KOPT-K1 (cell line): ENCODE measurements around the gene ABCC4.
A peak's percentile ranks its signal among the peaks of the same experiment; 100 is the strongest.

ENCODE experiments used
- H3K27ac ChIP-seq: fragments of 200-600 bp; sonication (generic); 2 replicates; pipeline ENCODE4 v1.5.1; 2016; ENCODE audit warnings: antibody characterized with exemption, mild to moderate bottlenecking, low read depth, low read length; ENCODE audit not compliant: poor library complexity, severe bottlenecking
- H3K36me3 ChIP-seq: fragments of 200-600 bp; sonication (generic); 2 replicates; pipeline ENCODE4 v1.5.1; 2017; ENCODE audit warnings: antibody characterized with exemption, mild to moderate bottlenecking, low read length, moderate library complexity; ENCODE audit not compliant: insufficient read depth
- H3K9me3 ChIP-seq: fragments of 200-600 bp; sonication (generic); 2 replicates; pipeline ENCODE4 v1.5.1; 2017; ENCODE audit warnings: antibody characterized with exemption, low read length, mild to moderate bottlenecking; ENCODE audit not compliant: insufficient read depth, poor library complexity, severe bottlenecking

The ABCC4 gene

DNA sequence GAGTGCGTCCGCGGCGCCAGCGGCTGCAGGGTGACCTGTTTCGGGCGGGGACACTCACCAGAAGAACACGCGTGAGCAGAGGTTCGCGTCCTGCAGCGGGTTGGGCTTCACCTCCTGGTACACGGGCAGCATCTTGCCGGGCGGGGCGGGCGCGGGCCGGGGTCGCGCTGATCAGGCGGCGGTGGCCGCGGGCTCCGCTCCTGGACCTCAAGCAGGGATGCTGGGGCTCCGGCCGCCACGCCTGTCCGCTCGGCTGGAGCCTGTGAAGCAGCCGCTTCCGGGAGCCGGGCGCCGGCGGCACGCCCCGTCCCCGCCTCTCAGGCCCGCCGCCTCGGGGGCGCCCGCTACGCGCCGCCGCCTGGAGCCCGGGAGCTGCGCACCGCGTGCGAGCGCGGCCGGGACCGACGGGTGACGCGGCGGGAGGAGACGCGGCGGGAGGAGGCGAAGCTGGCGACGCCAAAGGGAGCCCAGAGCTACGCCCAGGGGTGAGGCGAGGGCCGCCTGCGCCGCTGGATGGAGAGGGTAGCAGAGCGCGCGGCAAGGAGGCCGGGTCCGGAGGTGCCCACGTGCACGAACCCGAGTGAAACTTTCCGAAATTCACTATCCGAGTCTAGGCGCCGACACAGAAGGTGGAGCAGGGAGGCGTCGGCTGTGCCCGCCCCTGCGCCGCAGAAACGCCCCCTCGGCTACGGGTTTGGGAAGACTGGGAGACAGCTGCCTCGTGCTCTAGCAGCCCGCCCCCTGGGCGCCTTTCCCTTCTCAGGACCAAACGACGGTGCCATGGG lies at the start of gene ABCC4:
ABCC4 (minus strand) TSS at position 269 of the 785 bp plus-strand sequence; CDS start at position 132, 137 bp downstream.
- H3K27ac ChIP-seq: peak within 1 kb of the TSS; percentile 71
- H3K36me3 ChIP-seq: no peaks in the 10 kb centered on the region
- H3K9me3 ChIP-seq: no peaks in the 10 kb centered on the region

- Histone ChIP-seq H3K36me3 (no peaks in the 10 kb centered on the region), H3K9me3 (no peaks in the 10 kb centered on the region), H3K27ac (no peak overlapping the region)
These were observed 48.0 kb upstream of the ABCC4 start for GRCh38 chr13:95349267-95349666.

- Histone ChIP-seq H3K27ac (no peak overlapping the region), H3K9me3 (no peaks in the 10 kb centered on the region), H3K36me3 (no peaks in the 10 kb centered on the region)
These were observed 42.7 kb upstream of the ABCC4 start for GRCh38 chr13:95343944-95344343.

DNA sequence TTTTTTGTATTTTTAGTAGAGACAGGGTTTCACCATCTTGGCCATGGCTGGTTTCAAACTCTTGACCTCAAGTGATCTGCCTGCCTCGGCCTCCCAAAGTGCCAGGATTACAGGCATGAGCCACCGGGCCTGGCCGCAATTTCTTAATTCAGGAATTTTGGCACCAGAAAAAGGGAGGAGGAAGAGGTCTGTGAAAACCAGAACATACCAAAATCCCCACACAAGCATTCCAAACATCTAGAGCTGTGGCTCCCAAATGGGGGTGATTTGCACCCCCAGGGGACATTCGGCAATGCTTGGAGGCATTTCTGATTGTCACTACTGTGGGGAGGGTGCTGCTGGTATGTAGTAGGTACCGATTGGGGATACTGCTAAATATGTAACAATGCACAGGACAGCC lies 40.2 kb upstream of the ABCC4 start:
- no peak overlapping the region for H3K27ac ChIP-seq
- H3K9me3 ChIP-seq: no peaks in the 10 kb centered on the region
- H3K36me3 ChIP-seq: no peaks in the 10 kb centered on the region

GRCh38 chr13:95338905-95339304 lies 37.7 kb upstream of the ABCC4 start:
- Histone ChIP-seq H3K9me3 (no peaks in the 10 kb centered on the region), H3K27ac (no peak overlapping the region), H3K36me3 (no peaks in the 10 kb centered on the region)

- H3K9me3 ChIP-seq: no peaks in the 10 kb centered on the region
- H3K36me3 ChIP-seq: no peaks in the 10 kb centered on the region
- H3K27ac ChIP-seq: no peak overlapping the region
These were observed 36.3 kb upstream of the ABCC4 start for GRCh38 chr13:95337597-95337996.

DNA sequence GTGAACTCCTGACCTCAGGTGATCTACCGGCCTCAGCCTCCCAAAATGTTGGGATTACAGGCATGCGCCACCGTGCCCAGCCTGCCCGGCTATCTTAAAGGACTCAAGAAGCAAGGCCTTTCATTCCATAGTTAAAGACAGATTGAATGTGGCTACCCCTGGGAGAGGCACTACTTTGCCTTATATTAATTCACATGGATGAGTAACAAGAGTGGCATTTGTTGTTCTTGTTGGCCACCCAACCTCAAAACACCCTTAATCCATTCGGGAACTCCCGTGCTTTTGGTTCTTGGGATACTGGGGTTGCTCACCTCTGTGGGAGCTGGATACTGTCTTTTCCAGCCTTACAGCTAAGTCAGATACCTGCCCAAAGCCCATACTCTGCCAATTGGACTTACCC lies 34.4 kb upstream of the ABCC4 start:
- H3K27ac ChIP-seq: no peak overlapping the region
- no peaks in the 10 kb centered on the region for H3K9me3 ChIP-seq
- H3K36me3 ChIP-seq: no peaks in the 10 kb centered on the region

DNA sequence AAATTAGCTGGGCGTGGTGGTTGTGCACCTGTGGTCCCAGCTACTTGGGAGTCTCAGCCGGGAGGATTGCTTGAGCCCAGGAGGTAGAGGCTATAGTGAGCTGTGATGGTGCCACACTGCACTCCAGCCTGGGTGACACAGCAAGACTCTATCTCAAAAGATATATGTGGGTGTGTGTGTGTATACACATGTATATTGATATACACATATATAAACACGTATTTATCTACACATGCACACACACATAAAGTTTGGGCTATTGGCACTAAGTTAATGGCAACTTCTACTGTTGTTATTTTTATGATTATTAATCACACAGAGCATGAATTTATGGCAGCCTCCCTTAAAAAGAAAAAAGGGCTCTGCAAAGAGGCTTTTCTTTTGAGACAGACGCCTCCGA lies 27.1 kb upstream of the ABCC4 start:
- H3K27ac ChIP-seq: no peak overlapping the region
- H3K36me3 ChIP-seq: no peaks in the 10 kb centered on the region
- no peaks in the 10 kb centered on the region for H3K9me3 ChIP-seq

GRCh38 chr13:95327190-95327589 lies 25.9 kb upstream of the ABCC4 start:
- H3K9me3 ChIP-seq: no peaks in the 10 kb centered on the region
- no peak overlapping the region for H3K27ac ChIP-seq
- no peaks in the 10 kb centered on the region for H3K36me3 ChIP-seq

DNA sequence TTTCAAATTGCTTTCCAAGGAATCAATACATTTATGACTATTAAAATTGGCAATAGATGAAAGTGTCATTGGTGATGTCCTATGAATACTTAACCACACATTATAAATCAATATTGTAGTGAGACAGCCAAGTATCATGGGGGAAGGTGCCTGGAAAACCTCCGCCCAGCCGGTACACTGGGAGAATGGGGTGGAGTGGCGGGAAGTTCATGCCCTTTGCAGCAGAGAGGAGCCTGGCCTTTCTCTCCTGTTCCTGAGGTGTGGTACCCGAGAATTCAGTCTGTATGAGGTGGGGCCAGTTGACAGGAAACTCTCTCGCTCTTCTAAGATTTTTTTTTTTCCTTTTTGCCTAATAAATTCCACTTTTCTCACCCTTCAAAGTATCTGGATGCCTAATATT lies 25.4 kb upstream of the ABCC4 start:
- H3K27ac ChIP-seq: no peak overlapping the region
- H3K9me3 ChIP-seq: no peaks in the 10 kb centered on the region
- H3K36me3 ChIP-seq: no peaks in the 10 kb centered on the region

DNA sequence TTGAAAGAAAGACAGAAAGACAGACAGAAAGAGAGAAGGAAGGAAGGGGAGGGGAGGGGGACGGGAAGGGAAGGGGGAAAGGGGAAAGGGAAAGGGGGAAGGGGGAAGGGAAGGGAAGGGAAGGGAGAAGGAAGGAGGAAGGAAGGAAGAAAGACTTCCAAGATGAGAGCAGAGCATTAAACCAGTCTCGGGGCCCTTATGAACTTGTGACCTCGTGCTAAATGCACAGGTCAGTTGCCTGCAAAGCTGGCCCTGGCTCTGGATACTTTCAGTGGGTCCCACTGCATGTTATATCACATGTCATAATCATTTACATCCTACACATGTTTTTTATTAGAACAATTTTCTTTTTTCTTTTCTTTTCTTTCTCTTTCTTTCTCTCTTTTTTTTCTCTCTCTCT lies 24.2 kb upstream of the ABCC4 start:
- H3K36me3 ChIP-seq: no peaks in the 10 kb centered on the region
- no peaks in the 10 kb centered on the region for H3K9me3 ChIP-seq
- no peak overlapping the region for H3K27ac ChIP-seq

DNA sequence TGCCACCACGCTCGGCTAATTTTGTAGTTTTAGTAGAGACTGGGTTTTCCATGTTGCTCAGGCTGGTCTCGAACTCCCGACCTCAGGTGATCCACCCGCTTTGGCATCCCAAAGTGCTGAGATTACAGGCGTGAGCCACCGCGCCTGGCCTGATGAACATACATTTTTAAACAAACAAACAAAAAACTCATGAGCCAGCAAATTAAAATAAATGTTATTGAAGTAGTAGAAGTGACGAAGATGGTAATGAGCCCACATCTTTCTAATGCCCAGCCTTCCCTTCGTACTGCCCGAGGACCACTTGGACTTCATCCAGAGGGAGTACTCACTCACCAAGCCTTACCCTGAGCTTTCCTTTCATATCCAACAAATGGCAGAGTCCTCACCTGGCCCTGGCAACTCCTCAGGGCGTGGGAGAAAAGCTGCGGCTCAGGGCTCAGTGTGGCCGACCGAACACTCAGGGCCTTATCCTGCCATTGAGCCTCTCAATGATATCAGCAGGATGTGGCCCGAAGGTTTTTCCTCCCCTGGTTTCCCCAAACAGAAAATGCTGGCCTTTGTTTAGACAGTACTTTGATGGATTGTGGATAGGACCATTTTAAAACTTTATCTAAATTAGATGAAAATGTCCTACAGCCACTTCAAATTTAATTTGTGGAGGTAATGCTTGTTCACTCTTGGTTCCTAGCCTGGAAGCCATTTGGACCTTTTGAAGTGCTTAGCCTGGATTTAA lies 22.8 kb upstream of the ABCC4 start:
- H3K36me3 ChIP-seq: no peaks in the 10 kb centered on the region
- H3K27ac ChIP-seq: no peak overlapping the region
- H3K9me3 ChIP-seq: no peaks in the 10 kb centered on the region

DNA sequence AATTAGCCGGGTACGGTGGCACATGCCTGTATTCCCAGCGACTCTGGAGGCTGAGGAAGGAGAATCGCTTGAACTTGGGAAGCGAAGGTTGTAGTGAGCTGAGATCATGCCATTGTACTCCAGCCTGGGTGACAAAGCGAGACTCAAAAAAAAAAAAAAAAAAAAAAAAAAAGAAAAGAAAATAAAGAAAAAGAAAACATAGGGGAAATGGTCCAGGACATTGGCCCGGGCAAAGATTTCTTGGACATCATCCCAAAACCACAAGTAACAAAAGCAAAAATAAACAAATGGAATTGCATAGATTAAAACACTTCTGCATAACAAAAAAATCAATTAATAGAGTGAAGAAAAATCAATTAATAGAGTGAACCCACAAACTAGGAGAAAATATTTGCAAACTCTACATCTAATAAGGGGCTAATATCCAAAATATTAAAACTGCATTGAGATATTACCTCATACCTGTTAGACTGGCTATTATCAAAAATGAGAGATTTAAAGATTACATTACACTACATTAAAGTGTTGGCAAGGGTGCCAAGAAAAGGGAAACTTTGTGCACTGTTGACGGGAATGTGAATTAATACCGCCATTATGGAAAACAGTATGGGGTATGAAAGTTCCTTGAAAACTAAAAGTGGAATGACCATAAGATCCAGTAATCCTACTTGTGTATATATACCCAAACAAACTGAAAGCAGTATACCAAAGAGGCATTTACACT lies 18.5 kb upstream of the ABCC4 start:
- H3K27ac ChIP-seq: no peak overlapping the region

DNA sequence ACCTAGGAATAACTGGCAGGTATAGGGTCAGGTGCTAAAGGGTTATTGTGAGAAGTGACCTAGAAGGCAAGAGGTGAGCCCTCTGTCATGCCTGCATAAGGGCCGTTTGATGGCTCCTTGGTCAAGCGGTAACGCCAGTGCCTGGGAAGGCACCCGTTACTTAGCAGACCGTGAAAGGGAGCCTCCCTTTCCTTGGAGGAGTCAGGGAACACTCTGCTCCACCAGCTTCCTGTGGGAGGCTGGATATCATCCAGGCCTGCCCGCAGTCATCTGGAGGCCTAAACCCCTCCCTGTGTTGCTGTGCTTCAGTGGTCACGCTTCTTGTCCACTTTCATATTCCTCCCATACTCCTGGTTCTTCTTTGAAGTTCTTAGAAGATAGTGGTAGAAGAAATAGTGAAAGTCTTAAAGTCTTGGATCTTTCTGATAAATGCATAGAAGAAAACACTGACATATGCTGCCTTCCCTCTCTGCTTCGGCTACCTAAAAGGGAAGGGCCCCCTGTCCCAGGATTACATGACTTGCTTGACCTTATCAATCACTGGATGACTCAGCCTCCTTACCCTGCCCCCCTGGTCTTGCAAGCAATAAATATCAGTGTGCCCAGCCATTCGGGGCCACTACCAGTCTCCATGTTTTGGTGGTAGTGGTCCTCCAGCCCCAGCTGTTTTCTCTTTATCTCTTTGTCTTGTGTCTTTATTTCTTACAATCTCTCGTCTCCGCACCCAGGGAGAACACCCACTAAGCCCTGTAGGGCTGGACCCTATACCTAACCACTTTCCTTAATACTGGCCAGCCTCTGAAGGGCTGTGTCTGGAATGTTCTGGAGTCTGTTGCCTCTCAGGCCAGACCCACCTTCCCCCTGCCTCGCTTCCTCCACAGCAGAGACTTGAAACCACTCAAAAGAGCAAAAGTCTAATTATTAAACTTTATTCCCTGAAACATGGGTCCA lies 16.1 kb upstream of the ABCC4 start:
- H3K9me3 ChIP-seq: no peaks in the 10 kb centered on the region
- no peak overlapping the region for H3K27ac ChIP-seq
- no peaks in the 10 kb centered on the region for H3K36me3 ChIP-seq

More for the DNA sequence above, 18.5 kb upstream of the ABCC4 start:
- Histone ChIP-seq H3K36me3 (no peaks in the 10 kb centered on the region), H3K9me3 (no peaks in the 10 kb centered on the region)
